Occipital lobe (tissue), 2 donors: Measurements from ENCODE around the gene ANKMY1. TPM values are rescaled to one million over a fixed set of nuclear protein-coding genes. Genes with fewer than 3 reads are reported as not detected.
"Not testable (repeated sequence)": the region's sequence is repeated elsewhere in the genome, so short reads cannot be mapped to it uniquely, and the experiment has no call there.

Experiments
- DNase-seq: peaks from one replicate; lab custom pipeline; 2025; lab: John Stamatoyannopoulos, UW
- total RNA-seq: library from RNA; depleted of rRNA; stranded (reverse); fragments of >200 nt; gene quantifications from one replicate; pipeline ENCODE4 v1.2.3, GENCODE V29; 2014

ANKMY1 gene
- total RNA-seq, 1 donor from 2014 or later, result 5.6 TPM

GRCh38 chr2:240505910-240506309 lies 51.9 kb downstream of the ANKMY1 start:
- DNase-seq, result no peak

GRCh38 chr2:240503848-240504247 lies 53.9 kb downstream of the ANKMY1 start:
- no peak for DNase-seq

GRCh38 chr2:240503375-240503774 lies 54.4 kb downstream of the ANKMY1 start:
- DNase-seq, result no peak

- no peak for DNase-seq
Measured at GRCh38 chr2:240502430-240503121, 55.2 kb downstream of the ANKMY1 start.

- no peak for DNase-seq
Measured at GRCh38 chr2:240502059-240502429, 55.7 kb downstream of the ANKMY1 start.

GRCh38 chr2:240501531-240501991 lies 56.2 kb downstream of the ANKMY1 start:
- DNase-seq, result no peak

GRCh38 chr2:240500561-240501423 lies 57.0 kb downstream of the ANKMY1 start:
- DNase-seq, result no peak

- no peak for DNase-seq
Measured at GRCh38 chr2:240499309-240500301, 58.2 kb downstream of the ANKMY1 start.

- DNase-seq, result no peak
Measured at GRCh38 chr2:240498958-240499260, 58.9 kb downstream of the ANKMY1 start.

- no peak for DNase-seq
Measured at GRCh38 chr2:240498171-240498957, 59.4 kb downstream of the ANKMY1 start.

GRCh38 chr2:240497082-240497481 lies 60.7 kb downstream of the ANKMY1 start:
- not testable (repeated sequence) for DNase-seq

- not testable (repeated sequence) for DNase-seq
Measured at GRCh38 chr2:240494942-240495341, 62.8 kb downstream of the ANKMY1 start.

- no peak for DNase-seq
Measured at GRCh38 chr2:240494194-240494793, 63.5 kb downstream of the ANKMY1 start.

GRCh38 chr2:240491483-240491882 lies 66.3 kb downstream of the ANKMY1 start:
- no peak for DNase-seq

GRCh38 chr2:240482141-240482540 lies 75.6 kb downstream of the ANKMY1 start:
- DNase-seq, result no peak

GRCh38 chr2:240481720-240482119 lies 76.1 kb downstream of the ANKMY1 start:
- no peak for DNase-seq

GRCh38 chr2:240480834-240481623 lies 76.8 kb downstream of the ANKMY1 start:
- no peak for DNase-seq

- DNase-seq, result no peak
Measured at GRCh38 chr2:240479111-240479501, 78.7 kb downstream of the ANKMY1 start.

- no peak for DNase-seq
Measured at GRCh38 chr2:240478346-240479110, 79.3 kb downstream of the ANKMY1 start.
